MM.1S (cell line): Measurements from ENCODE around the gene ABHD12.
"Not testable (repeated sequence)": the region's sequence is repeated elsewhere in the genome, so short reads cannot be mapped to it uniquely, and the experiment has no call there.

ENCODE experiments used
- DNase-seq: peaks from one replicate; pipeline ENCODE4 v3.0.0-alpha.2; 2015
- H2AFZ ChIP-seq: fragments of 300-600 bp; sonication (generic); 2 replicates; pipeline ENCODE4 v1.6.0; 2016; ENCODE audit warnings: antibody characterized with exemption, low read length
- H3F3A ChIP-seq: fragments of 300-600 bp; sonication (generic); 2 replicates; pipeline ENCODE4 v1.6.1; 2016; ENCODE audit warnings: mild to moderate bottlenecking, antibody characterized with exemption, low read length, moderate library complexity, mixed read lengths; ENCODE audit not compliant: insufficient read depth
- H3K27ac ChIP-seq: fragments of 300-600 bp; sonication (generic); 2 replicates; pipeline ENCODE4 v1.5.1; 2016; ENCODE audit warnings: mild to moderate bottlenecking, low read length
- H3K27me3 ChIP-seq: fragments of 300-600 bp; sonication (generic); replicated peaks from 2 replicates; pipeline ENCODE4 v1.6.0; 2016; ENCODE audit warnings: low read length; ENCODE audit not compliant: insufficient read depth
- H3K36me3 ChIP-seq: fragments of 300-600 bp; sonication (generic); replicated peaks from 2 replicates; pipeline ENCODE4 v1.6.1; 2016; ENCODE audit warnings: mild to moderate bottlenecking, low read length, mixed read lengths; ENCODE audit not compliant: insufficient read depth
- H3K4me1 ChIP-seq: fragments of 300-600 bp; sonication (generic); 2 replicates; pipeline ENCODE4 v1.6.1; 2016; ENCODE audit warnings: low read length, mixed read lengths
- H3K4me2 ChIP-seq: fragments of 300-600 bp; sonication (generic); 2 replicates; pipeline ENCODE4 v1.6.0; 2016; ENCODE audit warnings: low read depth, low read length
- H3K4me3 ChIP-seq: fragments of 300-600 bp; sonication (generic); 2 replicates; pipeline ENCODE4 v1.5.1; 2016; ENCODE audit warnings: low read length, mixed read lengths
- H3K79me2 ChIP-seq: fragments of 300-600 bp; sonication (generic); 2 replicates; pipeline ENCODE4 v1.6.1; 2016; ENCODE audit warnings: mixed run types, low read length, mixed read lengths
- H3K9ac ChIP-seq: fragments of 300-600 bp; sonication (generic); 2 replicates; pipeline ENCODE4 v1.6.1; 2016; ENCODE audit warnings: low read length, mixed read lengths
- H3K9me2 ChIP-seq: fragments of 300-600 bp; sonication (generic); replicated peaks from 2 replicates; pipeline ENCODE4 v1.6.1; 2016; ENCODE audit warnings: mild to moderate bottlenecking, low read length, mixed read lengths; ENCODE audit not compliant: insufficient read depth
- H3K9me3 ChIP-seq: fragments of 300-600 bp; sonication (generic); replicated peaks from 2 replicates; pipeline ENCODE4 v1.6.1; 2016; ENCODE audit warnings: mild to moderate bottlenecking, low read length, mixed read lengths; ENCODE audit not compliant: insufficient read depth
- H4K20me1 ChIP-seq: fragments of 300-600 bp; sonication (generic); 2 replicates; pipeline ENCODE4 v1.6.1; 2016; ENCODE audit warnings: mild to moderate bottlenecking, low read length, moderate library complexity, mixed read lengths; ENCODE audit not compliant: insufficient read depth
- EZH2 ChIP-seq: fragments of 300-600 bp; sonication (generic); optimal IDR thresholded peaks from 2 replicates; pipeline ENCODE3; 2017; ENCODE audit warnings: low read depth, mild to moderate bottlenecking, antibody characterized with exemption, low read length, mixed read lengths
- EZH2phosphoT487 ChIP-seq: fragments of 300-600 bp; sonication (generic); IDR thresholded peaks from 2 replicates; pipeline ENCODE4 v1.6.1; 2018; ENCODE audit warnings: antibody characterized with exemption, low read length
- TF ChIP-seq, protein P1 (sequence below): fragments of 300-600 bp; sonication (generic); IDR thresholded peaks from 2 replicates; pipeline ENCODE4 v1.5.1; 2016; ENCODE audit warnings: antibody characterized with exemption, low read length, mixed read lengths

The ABHD12 gene

DNA sequence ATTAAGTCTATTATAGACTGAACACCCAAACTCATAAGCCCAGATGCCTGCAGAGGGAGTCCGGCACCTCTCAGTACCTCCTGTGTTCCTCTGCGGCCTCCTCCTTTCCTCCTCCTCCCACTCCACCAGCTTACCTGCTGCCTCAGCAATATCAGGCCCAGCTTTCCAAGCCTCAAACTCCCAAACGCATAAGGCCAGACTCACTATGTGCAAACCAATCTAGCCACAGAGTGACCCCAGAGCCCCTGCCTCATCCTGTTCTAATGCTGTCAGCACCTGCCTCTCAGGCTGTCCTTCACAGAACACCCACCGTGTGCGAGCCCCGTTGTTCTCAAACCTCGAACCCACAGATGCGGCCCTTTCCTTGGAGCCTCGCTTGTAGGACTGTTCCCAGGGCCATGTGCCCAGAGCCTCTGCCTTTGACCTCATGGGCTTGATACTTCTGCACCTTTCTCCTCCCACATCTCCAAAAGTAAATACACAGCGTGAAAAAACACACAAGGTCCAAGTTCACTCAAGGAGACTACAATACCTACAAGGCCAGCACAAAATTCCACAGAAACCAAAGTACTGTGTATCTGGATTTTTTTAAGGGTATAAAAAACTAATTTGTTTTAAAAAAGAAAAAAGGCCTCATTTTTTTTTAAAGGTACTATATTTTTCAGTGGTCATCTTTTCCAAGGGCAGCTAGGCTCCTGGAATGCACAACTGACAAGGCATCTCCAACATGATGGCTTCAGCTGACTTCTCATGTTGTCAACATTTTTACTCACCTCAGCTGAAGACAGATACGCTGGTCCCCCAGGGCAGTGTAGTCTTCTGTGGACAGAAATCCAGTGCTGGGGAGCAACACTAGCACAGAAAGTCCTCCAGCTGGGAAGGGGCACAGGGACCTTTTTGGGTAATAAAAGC lies 52.3 kb downstream of the ABHD12 start:
- H3F3A ChIP-seq, result peaks cover 23% of the 10 kb centered on the region
- no peaks in the 10 kb centered on the region for H3K9me2 ChIP-seq
- H3K27me3 ChIP-seq, result no peaks in the 10 kb centered on the region
- H4K20me1 ChIP-seq, result 0 out of 2 replicates have a peak, but pooled peaks cover 3% of the 10 kb centered on the region
- no peak overlapping the region for H3K27ac ChIP-seq
- peaks cover 4% of the 10 kb centered on the region; the same call in 1 of the 2 replicates for H3K36me3 ChIP-seq
- peaks cover 29% of the 10 kb centered on the region for H3K4me1 ChIP-seq
- TF ChIP-seq EZH2phosphoT487, result no peak
- TF ChIP-seq, protein P1, sequence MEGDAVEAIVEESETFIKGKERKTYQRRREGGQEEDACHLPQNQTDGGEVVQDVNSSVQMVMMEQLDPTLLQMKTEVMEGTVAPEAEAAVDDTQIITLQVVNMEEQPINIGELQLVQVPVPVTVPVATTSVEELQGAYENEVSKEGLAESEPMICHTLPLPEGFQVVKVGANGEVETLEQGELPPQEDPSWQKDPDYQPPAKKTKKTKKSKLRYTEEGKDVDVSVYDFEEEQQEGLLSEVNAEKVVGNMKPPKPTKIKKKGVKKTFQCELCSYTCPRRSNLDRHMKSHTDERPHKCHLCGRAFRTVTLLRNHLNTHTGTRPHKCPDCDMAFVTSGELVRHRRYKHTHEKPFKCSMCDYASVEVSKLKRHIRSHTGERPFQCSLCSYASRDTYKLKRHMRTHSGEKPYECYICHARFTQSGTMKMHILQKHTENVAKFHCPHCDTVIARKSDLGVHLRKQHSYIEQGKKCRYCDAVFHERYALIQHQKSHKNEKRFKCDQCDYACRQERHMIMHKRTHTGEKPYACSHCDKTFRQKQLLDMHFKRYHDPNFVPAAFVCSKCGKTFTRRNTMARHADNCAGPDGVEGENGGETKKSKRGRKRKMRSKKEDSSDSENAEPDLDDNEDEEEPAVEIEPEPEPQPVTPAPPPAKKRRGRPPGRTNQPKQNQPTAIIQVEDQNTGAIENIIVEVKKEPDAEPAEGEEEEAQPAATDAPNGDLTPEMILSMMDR, result no peak
- no peak for TF ChIP-seq EZH2
- H3K9me3 ChIP-seq, result no peaks in the 10 kb centered on the region
- DNase-seq, result no peak
- no peak overlapping the region for H2AFZ ChIP-seq
- no peak overlapping the region for H3K4me3 ChIP-seq
- no peak overlapping the region for H3K4me2 ChIP-seq
- H3K79me2 ChIP-seq, result peaks cover 73% of the 10 kb centered on the region
- H3K9ac ChIP-seq, result no peak overlapping the region

DNA sequence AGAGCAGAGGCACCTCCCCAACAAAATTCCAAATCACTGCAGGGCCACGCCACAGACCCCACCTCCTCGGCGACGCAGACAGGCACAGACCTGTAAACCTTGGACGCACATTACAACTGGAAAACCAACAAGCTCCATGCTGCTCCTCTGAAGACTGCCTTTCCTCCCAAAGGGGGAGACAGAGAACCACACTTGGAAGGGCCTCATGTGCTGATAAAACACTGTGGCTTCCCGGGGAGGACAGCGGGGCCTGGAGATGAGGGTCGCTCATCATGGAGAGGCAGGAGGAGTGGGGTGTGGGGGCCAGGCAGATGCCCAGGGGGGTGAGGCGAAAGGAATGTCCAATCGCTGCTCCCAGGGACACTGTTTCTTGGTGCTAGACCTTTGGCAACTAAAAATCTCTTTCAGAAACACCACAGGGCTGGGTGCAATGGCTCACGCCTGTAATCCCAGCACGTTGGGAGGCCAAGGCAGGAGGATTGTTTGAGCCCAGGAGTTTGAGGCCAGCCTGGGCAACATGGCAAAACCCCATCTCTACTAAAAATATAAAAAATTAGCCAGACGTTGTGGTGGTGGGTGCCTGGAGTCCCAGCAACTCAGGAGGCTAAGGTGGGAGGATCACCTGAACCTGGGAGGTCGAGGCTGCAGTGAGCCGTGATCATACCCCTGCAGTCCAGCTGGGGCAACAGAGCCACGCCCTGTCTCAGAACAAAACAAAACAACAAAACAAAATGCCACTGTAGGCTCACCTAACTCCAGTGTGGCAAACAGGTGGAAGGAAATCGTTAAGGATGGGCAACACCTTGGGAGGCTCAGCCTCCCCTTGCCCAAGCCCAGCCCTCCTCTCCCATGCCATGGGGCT lies 53.8 kb downstream of the ABHD12 start:
- Histone ChIP-seq H3K27ac (no peak overlapping the region), H2AFZ (no peak overlapping the region), H3K9me3 (no peaks in the 10 kb centered on the region), H3K27me3 (no peaks in the 10 kb centered on the region), H3K36me3 (peaks cover 4% of the 10 kb centered on the region; the same call in 1 of the 2 replicates), H3F3A (peaks cover 8% of the 10 kb centered on the region; the same call in 1 of the 2 replicates), H3K9ac (no peak overlapping the region), H3K4me1 (peaks cover 14% of the 10 kb centered on the region), H3K4me2 (no peak overlapping the region), H3K79me2 (peaks cover 60% of the 10 kb centered on the region), H3K9me2 (no peaks in the 10 kb centered on the region), H4K20me1 (no peaks in the 10 kb centered on the region), H3K4me3 (no peak overlapping the region)
- TF ChIP-seq, protein P1, result no peak
- TF ChIP-seq EZH2phosphoT487 (no peak), EZH2 (no peak)
- no peak for DNase-seq

DNA sequence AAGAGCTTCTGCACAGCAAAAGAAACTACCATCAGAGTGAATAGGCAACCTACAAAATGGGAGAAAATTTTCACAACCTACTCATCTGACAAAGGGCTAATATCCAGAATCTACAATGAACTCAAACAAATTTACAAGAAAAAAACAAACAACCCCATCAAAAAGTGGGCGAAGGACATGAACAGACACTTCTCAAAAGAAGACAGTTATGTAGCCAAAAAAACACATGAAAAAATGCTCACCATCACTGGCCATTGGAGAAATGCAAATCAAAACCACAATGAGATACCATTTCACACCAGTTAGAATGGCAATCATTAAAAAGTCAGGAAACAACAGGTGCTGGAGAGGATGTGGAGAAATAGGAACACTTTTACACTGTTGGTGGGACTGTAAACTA lies 55.7 kb downstream of the ABHD12 start:
- H3K4me1 ChIP-seq, H3K36me3 ChIP-seq, H3F3A ChIP-seq, DNase-seq, H3K9me3 ChIP-seq, H3K27ac ChIP-seq, H3K27me3 ChIP-seq, H3K9me2 ChIP-seq, H4K20me1 ChIP-seq, H3K4me3 ChIP-seq, H3K4me2 ChIP-seq, H2AFZ ChIP-seq, H3K9ac ChIP-seq: not testable (repeated sequence)
- peaks cover 42% of the 10 kb centered on the region for H3K79me2 ChIP-seq
